Endothelial cell (in vitro differentiated cells): ENCODE results near the gene PLPPR1. TPM values are rescaled to one million over a fixed set of nuclear protein-coding genes. Genes with fewer than 3 reads are reported as not detected.

ENCODE experiments used
- DNase-seq: peaks from one replicate; pipeline ENCODE4 v3.0.0; 2021; ENCODE audit warnings: low spot score
- H3K27ac Mint-ChIP-seq: one replicate; pipeline ENCODE4 v1.8.0; 2021; ENCODE audit warnings: mixed read lengths, inconsistent platforms; ENCODE audit not compliant: unreplicated experiment
- H3K27me3 Mint-ChIP-seq: one replicate; pipeline ENCODE4 v1.8.0; 2021; ENCODE audit warnings: mild to moderate bottlenecking, moderate library complexity, mixed read lengths, inconsistent platforms; ENCODE audit not compliant: unreplicated experiment
- H3K36me3 Mint-ChIP-seq: one replicate; pipeline ENCODE4 v1.8.0; 2021; ENCODE audit warnings: mild to moderate bottlenecking, low read depth, mixed read lengths, inconsistent platforms; ENCODE audit not compliant: unreplicated experiment
- H3K4me1 Mint-ChIP-seq: one replicate; pipeline ENCODE4 v1.8.0; 2021; ENCODE audit warnings: mild to moderate bottlenecking, mixed read lengths, inconsistent platforms; ENCODE audit not compliant: unreplicated experiment
- H3K4me3 Mint-ChIP-seq: one replicate; pipeline ENCODE4 v1.8.0; 2021; ENCODE audit warnings: mild to moderate bottlenecking, mixed read lengths, inconsistent platforms; ENCODE audit not compliant: unreplicated experiment
- H3K9me3 Mint-ChIP-seq: one replicate; pipeline ENCODE4 v1.8.0; 2021; ENCODE audit warnings: mixed read lengths, inconsistent platforms; ENCODE audit not compliant: unreplicated experiment
- CTCF ChIP-seq: fragments of 200-600 bp; sonication (generic); IDR thresholded peaks from one replicate; pipeline ENCODE4 v1.5.0; 2021; ENCODE audit warnings: antibody characterized with exemption; ENCODE audit not compliant: unreplicated experiment
- total RNA-seq: library from RNA; stranded (reverse); fragmentation: NEBNext Ultra II Directional; extraction: Animal tissue kit (Norgen Biotek cat#: 25700); gene quantifications from one replicate; pipeline ENCODE4 v1.2.1, GENCODE V29; 2021; ENCODE audit not compliant: unreplicated experiment

PLPPR1 gene
- total RNA-seq, 1 donor from 2014 or later = 0.15 TPM

- Mint-ChIP-seq H3K36me3 (no peaks in the 10 kb centered on the region), H3K27ac (no peak overlapping the region), H3K9me3 (no peaks in the 10 kb centered on the region), H3K4me3 (no peak overlapping the region), H3K4me1 (no peaks in the 10 kb centered on the region), H3K27me3 (peaks cover 1% of the 10 kb centered on the region)
- TF ChIP-seq CTCF = no peak
- DNase-seq = no peak
Observed at GRCh38 chr9:101212661-101213060, 184.1 kb downstream of the PLPPR1 start.

GRCh38 chr9:101219030-101219429, 190.5 kb downstream of the PLPPR1 start:
- no peaks in the 10 kb centered on the region for H3K4me1 Mint-ChIP-seq
- no peak overlapping the region for H3K4me3 Mint-ChIP-seq
- no peak for DNase-seq
- no peak overlapping the region for H3K27ac Mint-ChIP-seq
- H3K9me3 Mint-ChIP-seq = no peaks in the 10 kb centered on the region
- no peak for TF ChIP-seq CTCF
- peaks cover 1% of the 10 kb centered on the region for H3K27me3 Mint-ChIP-seq
- no peaks in the 10 kb centered on the region for H3K36me3 Mint-ChIP-seq

- Mint-ChIP-seq H3K27me3 (peaks cover 1% of the 10 kb centered on the region), H3K9me3 (no peaks in the 10 kb centered on the region), H3K27ac (no peak overlapping the region), H3K36me3 (no peaks in the 10 kb centered on the region), H3K4me1 (no peaks in the 10 kb centered on the region), H3K4me3 (no peak overlapping the region)
- DNase-seq = no peak
- no peak for TF ChIP-seq CTCF
Observed at GRCh38 chr9:101220341-101220740, 191.8 kb downstream of the PLPPR1 start.

- H3K4me1 Mint-ChIP-seq = no peaks in the 10 kb centered on the region
- DNase-seq = no peak
- no peak overlapping the region for H3K27ac Mint-ChIP-seq
- no peaks in the 10 kb centered on the region for H3K36me3 Mint-ChIP-seq
- no peak for TF ChIP-seq CTCF
- H3K27me3 Mint-ChIP-seq = no peaks in the 10 kb centered on the region
- H3K4me3 Mint-ChIP-seq = no peak overlapping the region
- H3K9me3 Mint-ChIP-seq = no peaks in the 10 kb centered on the region
Observed at GRCh38 chr9:101225271-101225670, 196.7 kb downstream of the PLPPR1 start.

GRCh38 chr9:101226161-101226560, 197.6 kb downstream of the PLPPR1 start:
- Mint-ChIP-seq H3K4me1 (no peaks in the 10 kb centered on the region), H3K27me3 (no peaks in the 10 kb centered on the region), H3K36me3 (no peaks in the 10 kb centered on the region), H3K4me3 (no peak overlapping the region), H3K9me3 (no peaks in the 10 kb centered on the region), H3K27ac (no peak overlapping the region)
- no peak for TF ChIP-seq CTCF
- no peak for DNase-seq
